Fibroblast of peridontal ligament (primary cell): ENCODE measurements around the gene H2BW2.
"Not testable (repeated sequence)": the region's sequence is repeated elsewhere in the genome, so short reads cannot be mapped to it uniquely, and the experiment has no call there.

ENCODE experiments used
- DNase-seq: peaks from one replicate; pipeline ENCODE4 v3.0.0-alpha.2; 2010; ENCODE audit errors: extremely low read depth

Gene H2BW2

GRCh38 chrX:104039689-104040505, at the start of gene H2BW2:
Gene H2BW2 (plus strand): TSS chrX:104039956. CDS start chrX:104039995, 39 bp downstream.
- DNase-seq = no peak

GRCh38 chrX:103999234-103999633, 40.5 kb upstream of the H2BW2 start:
- DNase-seq = no peak

- no peak for DNase-seq
Observed at GRCh38 chrX:104008831-104009230, 30.9 kb upstream of the H2BW2 start.

- DNase-seq = no peak
Observed at GRCh38 chrX:104013158-104013557, 26.6 kb upstream of the H2BW2 start.

- no peak for DNase-seq
Observed at GRCh38 chrX:104013606-104014005, 26.1 kb upstream of the H2BW2 start, which contains the start of gene H2BW1. Gene H2BW1 (minus strand): TSS chrX:104013708. CDS start chrX:104013576, 132 bp downstream.

GRCh38 chrX:104015576-104015975, 24.2 kb upstream of the H2BW2 start:
- not testable (repeated sequence) for DNase-seq

GRCh38 chrX:104018126-104018525, 21.6 kb upstream of the H2BW2 start:
- no peak for DNase-seq

GRCh38 chrX:104041003-104041402, 1.2 kb downstream of the H2BW2 start:
- no peak for DNase-seq

GRCh38 chrX:104045642-104046041, 5.9 kb downstream of the H2BW2 start:
- no peak for DNase-seq

- DNase-seq = no peak
Observed at GRCh38 chrX:104047171-104047570, 7.4 kb downstream of the H2BW2 start.

- DNase-seq = not testable (repeated sequence)
Observed at GRCh38 chrX:104054956-104055355, 15.2 kb downstream of the H2BW2 start.

- DNase-seq = not testable (repeated sequence)
Observed at GRCh38 chrX:104062636-104063035, 22.9 kb downstream of the H2BW2 start.

- DNase-seq = not testable (repeated sequence)
Observed at GRCh38 chrX:104075778-104076445, 36.2 kb downstream of the H2BW2 start, which contains the start of gene TMSB15C. Gene TMSB15C (minus strand): TSS chrX:104076236.

- DNase-seq = not testable (repeated sequence)
Observed at GRCh38 chrX:104077854-104078253, 38.1 kb downstream of the H2BW2 start.

GRCh38 chrX:104084063-104084462, 44.3 kb downstream of the H2BW2 start:
- no peak for DNase-seq

GRCh38 chrX:104084534-104085277, 45.0 kb downstream of the H2BW2 start:
- no peak for DNase-seq

- DNase-seq = no peak
Observed at GRCh38 chrX:104085477-104085876, 45.7 kb downstream of the H2BW2 start.

- no peak for DNase-seq
Observed at GRCh38 chrX:104085919-104086318, 46.2 kb downstream of the H2BW2 start.
